ENCODE data around the gene BAZ1B. TPM values are rescaled to one million over a fixed set of nuclear protein-coding genes. Genes with fewer than 3 reads are reported as not detected.

Gene BAZ1B
- total RNA-seq, 1 experiment from 2014 or later = 127 TPM

DNA sequence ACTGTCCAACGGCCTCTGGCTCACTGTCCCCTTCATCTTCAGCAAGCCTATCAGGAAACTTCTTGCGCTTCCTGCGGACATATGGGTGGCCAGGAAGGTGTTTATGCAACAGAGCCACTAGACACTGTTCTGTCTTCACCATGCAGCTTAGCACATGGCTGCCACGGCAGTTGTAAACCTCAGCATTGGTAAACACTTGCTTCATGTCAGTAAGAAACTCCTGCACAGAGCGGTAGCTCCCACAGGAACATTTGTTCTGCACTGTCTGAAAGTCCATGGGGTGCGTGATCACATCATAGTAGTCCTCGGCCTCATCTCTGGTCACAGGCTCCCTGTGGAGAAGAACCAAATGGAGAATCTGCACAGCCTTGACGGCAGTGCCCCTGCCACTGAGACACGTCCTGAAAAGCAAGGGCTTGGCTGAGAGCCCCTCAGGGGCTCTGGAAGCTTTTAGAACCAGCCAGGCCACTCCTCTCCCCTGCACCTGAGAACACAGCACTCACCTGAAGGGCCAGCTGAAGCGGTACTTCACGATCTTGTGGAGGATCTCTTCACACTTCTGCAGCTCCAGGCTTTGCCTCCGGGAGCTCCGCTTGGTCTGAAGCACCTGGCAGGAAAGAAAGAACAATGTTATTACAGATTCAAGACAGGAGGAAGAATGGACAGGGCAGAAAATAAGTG lies 79.7 kb downstream of the BAZ1B start:
- BruUV-seq (replicated peaks) = no TSS peak
- DNase-seq (ENCODE audit: low spot score) = no peak
- Histone ChIP-seq H3K9me3 (ENCODE audit: low read depth, low read length, poor library complexity, severe bottlenecking) (no peaks in the 10 kb centered on the region), H3K27ac (ENCODE audit: low read depth, low read length, poor library complexity, severe bottlenecking) (no peak overlapping the region), H3K4me1 (ENCODE audit: insufficient read depth, low read length, poor library complexity, severe bottlenecking) (no peaks in the 10 kb centered on the region), H3K27me3 (replicated peaks; ENCODE audit: insufficient read depth, low read depth, low read length, poor library complexity) (no peaks in the 10 kb centered on the region), H3K36me3 (ENCODE audit: insufficient read depth, low read length, poor library complexity, severe bottlenecking) (peaks cover 80% of the 10 kb centered on the region), H3K4me3 (ENCODE audit: low read depth, low read length, poor library complexity, severe bottlenecking) (no peak overlapping the region)
- TF ChIP-seq CTCF (conservative IDR thresholded peaks at IDR 0.05; ENCODE audit: low read depth, low read length) (no peak), EZH2 (IDR thresholded peaks at IDR 0.05; ENCODE audit: borderline replicate concordance, low read depth, low read length, poor library complexity, severe bottlenecking) (no peak)
- CTCF ChIA-PET = no interaction called here
- POLR2A ChIA-PET (ENCODE audit: low non-redundant PET) = no interaction called here
- intact Hi-C loops (cut with micrococcal nuclease; ENCODE audit: unreplicated experiment) = no loop called here

DNA sequence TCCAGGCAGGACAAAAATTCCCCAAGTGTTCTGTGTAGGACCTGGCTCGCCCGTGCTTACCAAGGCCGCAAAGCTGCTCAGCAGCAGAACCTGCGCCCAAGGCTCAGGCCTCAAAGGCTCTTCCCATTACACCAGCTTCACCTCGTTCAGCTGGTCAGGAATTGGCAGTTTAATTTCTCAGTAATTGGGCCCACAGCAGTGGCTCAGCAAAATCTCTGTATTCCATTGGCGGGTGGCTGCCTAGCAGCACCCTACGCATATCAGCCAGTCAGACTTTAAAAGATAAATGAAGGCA lies 82.7 kb downstream of the BAZ1B start:
- Histone ChIP-seq H3K4me3 (ENCODE audit: low read depth, low read length, poor library complexity, severe bottlenecking) (no peak overlapping the region), H3K9me3 (ENCODE audit: low read depth, low read length, poor library complexity, severe bottlenecking) (no peaks in the 10 kb centered on the region), H3K4me1 (ENCODE audit: insufficient read depth, low read length, poor library complexity, severe bottlenecking) (peaks cover 8% of the 10 kb centered on the region), H3K27me3 (replicated peaks; ENCODE audit: insufficient read depth, low read depth, low read length, poor library complexity) (no peaks in the 10 kb centered on the region), H3K27ac (ENCODE audit: low read depth, low read length, poor library complexity, severe bottlenecking) (no peak overlapping the region), H3K36me3 (ENCODE audit: insufficient read depth, low read length, poor library complexity, severe bottlenecking) (peaks cover 50% of the 10 kb centered on the region)
- intact Hi-C loops (cut with micrococcal nuclease; ENCODE audit: unreplicated experiment) = no loop called here
- TF ChIP-seq EZH2 (IDR thresholded peaks at IDR 0.05; ENCODE audit: borderline replicate concordance, low read depth, low read length, poor library complexity, severe bottlenecking) (no peak), CTCF (conservative IDR thresholded peaks at IDR 0.05; ENCODE audit: low read depth, low read length) (no peak)
- DNase-seq (ENCODE audit: low spot score) = no peak
- ChIA-PET POLR2A (ENCODE audit: low non-redundant PET) (no interaction called here), CTCF (no interaction called here)
- BruUV-seq (replicated peaks) = no TSS peak

- CTCF ChIA-PET = no interaction called here
- POLR2A ChIA-PET (ENCODE audit: low non-redundant PET) = no interaction called here
- DNase-seq (ENCODE audit: low spot score) = no peak
- no peaks in the 10 kb centered on the region for H3K27me3 ChIP-seq (replicated peaks; ENCODE audit: insufficient read depth, low read depth, low read length, poor library complexity)
- H3K4me3 ChIP-seq (ENCODE audit: low read depth, low read length, poor library complexity, severe bottlenecking) = no peak overlapping the region
- no peak for TF ChIP-seq CTCF (conservative IDR thresholded peaks at IDR 0.05; ENCODE audit: low read depth, low read length)
- no peak for TF ChIP-seq EZH2 (IDR thresholded peaks at IDR 0.05; ENCODE audit: borderline replicate concordance, low read depth, low read length, poor library complexity, severe bottlenecking)
- H3K4me1 ChIP-seq (ENCODE audit: insufficient read depth, low read length, poor library complexity, severe bottlenecking) = peaks cover 8% of the 10 kb centered on the region
- H3K36me3 ChIP-seq (ENCODE audit: insufficient read depth, low read length, poor library complexity, severe bottlenecking) = peaks cover 45% of the 10 kb centered on the region
- no peaks in the 10 kb centered on the region for H3K9me3 ChIP-seq (ENCODE audit: low read depth, low read length, poor library complexity, severe bottlenecking)
- no peak overlapping the region for H3K27ac ChIP-seq (ENCODE audit: low read depth, low read length, poor library complexity, severe bottlenecking)
- no TSS peak for BruUV-seq (replicated peaks)
- intact Hi-C loops (cut with micrococcal nuclease; ENCODE audit: unreplicated experiment) = no loop called here
These were observed 83.3 kb downstream of the BAZ1B start for GRCh38 chr7:73438547-73439409.

Data from A673 (cell line).